Measurements from ENCODE around the gene HOMER1.

The HOMER1 gene

DNA sequence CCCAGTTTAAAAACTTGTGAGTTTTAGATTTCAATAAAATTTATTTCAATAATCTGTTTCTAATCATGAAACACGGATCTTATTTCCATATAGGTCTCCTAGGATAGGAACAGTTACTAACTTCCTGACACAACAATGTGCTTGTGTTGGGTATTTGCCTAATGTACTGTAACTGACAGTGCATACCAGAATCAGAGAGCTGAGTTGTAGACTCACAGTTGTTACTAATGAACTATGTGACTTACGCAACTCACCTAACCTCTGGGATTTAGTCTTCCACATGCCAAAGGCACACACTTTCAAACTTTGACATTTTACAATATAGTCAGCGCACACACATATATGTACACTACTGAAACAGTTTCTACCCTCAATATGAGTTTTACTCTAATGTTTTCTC lies 77.7 kb downstream of the HOMER1 start:
- no peak for TF ChIP-seq CTCF (IDR thresholded peaks at IDR 0.05; ENCODE audit: low read depth, low read length, missing control alignments)
- H3K4me3 ChIP-seq (ENCODE audit: low read depth, low read length) = no peak overlapping the region
- DNase-seq (ENCODE audit: low read depth) = no peak

GRCh38 chr5:79430196-79430595 lies 83.7 kb downstream of the HOMER1 start:
- no peak overlapping the region for H3K4me3 ChIP-seq (ENCODE audit: low read depth, low read length)
- no peak for TF ChIP-seq CTCF (IDR thresholded peaks at IDR 0.05; ENCODE audit: low read depth, low read length, missing control alignments)
- no peak for DNase-seq (ENCODE audit: low read depth)

DNA sequence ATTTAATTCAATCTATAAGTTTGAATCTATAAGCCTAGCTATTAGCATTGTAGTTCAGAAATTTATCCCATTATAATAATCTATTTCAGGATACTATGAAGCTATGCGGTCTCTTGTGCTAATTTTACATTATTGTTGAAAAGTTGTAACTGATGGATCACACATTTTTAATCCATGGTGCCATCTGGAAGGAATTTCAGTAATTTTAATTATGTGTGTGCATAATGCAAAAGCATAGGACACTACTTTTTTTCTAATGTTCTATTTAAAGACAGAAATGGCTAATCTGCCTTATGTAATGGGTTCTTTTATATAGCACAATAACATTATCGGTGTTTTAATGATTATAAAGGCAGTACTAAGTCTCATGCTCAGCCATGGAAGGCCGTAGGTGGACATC lies 90.6 kb downstream of the HOMER1 start:
- no peak for TF ChIP-seq CTCF (IDR thresholded peaks at IDR 0.05; ENCODE audit: low read depth, low read length, missing control alignments)
- H3K4me3 ChIP-seq (ENCODE audit: low read depth, low read length) = no peak overlapping the region
- DNase-seq (ENCODE audit: low read depth) = no peak

- TF ChIP-seq CTCF (IDR thresholded peaks at IDR 0.05; ENCODE audit: low read depth, low read length, missing control alignments) = no peak
- DNase-seq (ENCODE audit: low read depth) = no peak
- H3K4me3 ChIP-seq (ENCODE audit: low read depth, low read length) = no peak overlapping the region
Measured at GRCh38 chr5:79420248-79420647, 93.7 kb downstream of the HOMER1 start.

DNA sequence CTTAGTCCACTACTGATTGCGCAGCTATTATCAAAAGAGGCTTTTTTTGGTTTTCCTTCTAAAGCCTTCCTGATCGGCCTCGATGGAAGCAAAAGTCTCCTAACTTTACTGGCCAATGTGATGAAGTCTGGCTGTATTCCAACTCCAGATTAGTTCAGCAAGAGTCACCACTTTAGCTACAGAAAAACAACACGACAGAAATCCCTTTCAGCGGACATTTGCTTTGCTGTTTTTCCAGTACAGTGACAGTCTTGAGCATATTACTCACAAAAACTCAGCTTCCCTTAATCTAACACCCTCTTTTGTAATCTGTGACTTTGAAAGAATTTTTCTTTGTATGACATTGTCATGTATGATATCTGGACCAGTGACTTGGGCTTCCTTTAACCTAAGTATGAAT lies 95.7 kb downstream of the HOMER1 start:
- H3K4me3 ChIP-seq (ENCODE audit: low read depth, low read length) = no peak overlapping the region
- TF ChIP-seq CTCF (IDR thresholded peaks at IDR 0.05; ENCODE audit: low read depth, low read length, missing control alignments) = no peak
- no peak for DNase-seq (ENCODE audit: low read depth)

- no peak overlapping the region for H3K4me3 ChIP-seq (ENCODE audit: low read depth, low read length)
- no peak for TF ChIP-seq CTCF (IDR thresholded peaks at IDR 0.05; ENCODE audit: low read depth, low read length, missing control alignments)
- DNase-seq (ENCODE audit: low read depth) = no peak
Measured at GRCh38 chr5:79417495-79417894, 96.4 kb downstream of the HOMER1 start.

GRCh38 chr5:79416499-79416898 lies 97.4 kb downstream of the HOMER1 start:
- TF ChIP-seq CTCF (IDR thresholded peaks at IDR 0.05; ENCODE audit: low read depth, low read length, missing control alignments) = no peak
- peak; percentile 38 for DNase-seq (ENCODE audit: low read depth)
- H3K4me3 ChIP-seq (ENCODE audit: low read depth, low read length) = no peak overlapping the region
